HG03520 (cell line): ENCODE results near the gene CHMP3.

Experiments used
- ATAC-seq: cut with Tn5 transposase; IDR thresholded peaks from one replicate; pipeline ENCODE4 v1.9.1; 2021; ENCODE audit warnings: mild to moderate bottlenecking, moderate library complexity; ENCODE audit not compliant: unreplicated experiment

CHMP3 gene

GRCh38 chr2:86471637-86472036 is 91.6 kb downstream of the CHMP3 start:
- ATAC-seq = no peak

- no peak for ATAC-seq
These were observed 92.4 kb downstream of the CHMP3 start for GRCh38 chr2:86470890-86471289.

- no peak for ATAC-seq
These were observed 94.8 kb downstream of the CHMP3 start for GRCh38 chr2:86468162-86469033.

- no peak for ATAC-seq
These were observed 96.9 kb downstream of the CHMP3 start for GRCh38 chr2:86466306-86466705.

GRCh38 chr2:86464652-86465051 is 98.6 kb downstream of the CHMP3 start:
- ATAC-seq = no peak

GRCh38 chr2:86461042-86461743 is 102.0 kb downstream of the CHMP3 start:
- ATAC-seq = no peak

GRCh38 chr2:86455181-86455580 is 108.1 kb downstream of the CHMP3 start:
- no peak for ATAC-seq

GRCh38 chr2:86454238-86454637 is 109.0 kb downstream of the CHMP3 start:
- ATAC-seq = no peak

GRCh38 chr2:86453836-86454235 is 109.4 kb downstream of the CHMP3 start:
- ATAC-seq = no peak
